K562 (cell line): ENCODE data around the gene KIF25.

ENCODE experiments used
- CBX3 ChIP-seq, 2 experiments: IDR thresholded peaks; 1 replicate in 1 of 2; 2 replicates in 1 of 2; pipeline ENCODE4 v1.6.1; 2012; ENCODE audit warnings: inconsistent platforms in 2 of 2, low read length in 2 of 2, borderline replicate concordance in 1 of 2, control low read depth in 1 of 2
- EP300 ChIP-seq: IDR thresholded peaks from 2 replicates; pipeline ENCODE4 v1.6.1; 2012; ENCODE audit warnings: low read length, improper control_type of control experiment
- ESRRA ChIP-seq: fragments of 450-650 bp; IDR thresholded peaks from 2 replicates; pipeline ENCODE4 v1.6.1; 2014; ENCODE audit warnings: low read depth, mild to moderate bottlenecking, moderate library complexity, borderline replicate concordance
- IRF9 ChIP-seq: fragments of 450-650 bp; IDR thresholded peaks from 2 replicates; pipeline ENCODE4 v1.6.1; 2016; ENCODE audit warnings: missing biosample characterization, missing genetic modification characterization
- JUND ChIP-seq, 2 experiments: IDR thresholded peaks; 2 replicates in 1 of 2; 3 replicates in 1 of 2; pipeline ENCODE4 v1.6.1; 2011; ENCODE audit warnings: borderline replicate concordance in 2 of 2, low read depth in 2 of 2, low read length in 2 of 2, improper control_type of control experiment in 1 of 2, missing biosample characterization in 1 of 2, missing genetic modification characterization in 1 of 2, missing genetic modification reagents in 1 of 2
- MYC ChIP-seq, 2 experiments: fragments of 250-450 bp in 1 of 2; sonication (Bioruptor Pico) in 1 of 2; IDR thresholded peaks; 2 replicates each; pipeline versions ENCODE4 v1.5.1 to v1.6.1; 2012 to 2021; ENCODE audit warnings: low read depth in 2 of 2, borderline replicate concordance in 1 of 2, improper control_type of control experiment in 1 of 2, low read length in 1 of 2, mild to moderate bottlenecking in 1 of 2, moderate library complexity in 1 of 2
- PREB ChIP-seq: sonication (generic); formaldehyde crosslinking; IDR thresholded peaks from 2 replicates; pipeline ENCODE4 v1.8.1; 2023; ENCODE audit warnings: mild to moderate bottlenecking, missing genetic modification reagents
- SETDB1 ChIP-seq: IDR thresholded peaks from one replicate; pipeline ENCODE4 v1.6.1; 2012; ENCODE audit warnings: low read length, control low read depth, inconsistent platforms
- SNRNP70 ChIP-seq: fragments of 200-400 bp; formaldehyde crosslinking; optimal IDR thresholded peaks from 2 replicates; pipeline ENCODE3; 2017; ENCODE audit warnings: low read depth, low read length
- THRAP3 ChIP-seq: fragments of 450-650 bp; IDR thresholded peaks from 2 replicates; pipeline ENCODE4 v1.6.1; 2016; ENCODE audit warnings: mild to moderate bottlenecking, inconsistent platforms, borderline replicate concordance
- ZNF217 ChIP-seq: sonication (generic); formaldehyde crosslinking; IDR thresholded peaks from 2 replicates; pipeline ENCODE4 v1.8.0; 2022; ENCODE audit warnings: mild to moderate bottlenecking, missing genetic modification reagents
- ZNF274 ChIP-seq: IDR thresholded peaks from 2 replicates; pipeline ENCODE4 v1.6.1; 2011; ENCODE audit warnings: low read depth, mild to moderate bottlenecking, low read length, moderate library complexity, borderline replicate concordance
- TF ChIP-seq, protein P1 (sequence below): fragments of 450-650 bp; IDR thresholded peaks from 2 replicates; pipeline ENCODE4 v1.6.1; 2017; ENCODE audit warnings: mild to moderate bottlenecking, moderate library complexity
- TF ChIP-seq, protein P2 (sequence below), 3 experiments: IDR thresholded peaks in 2 of 3; conservative IDR thresholded peaks in 1 of 3; 2 replicates each; pipeline ENCODE4 v1.5.1; 2011 to 2012; ENCODE audit warnings: low read length in 3 of 3, mild to moderate bottlenecking in 3 of 3, control low read depth in 2 of 3, improper control_type of control experiment in 1 of 3, inconsistent platforms in 1 of 3, low read depth in 1 of 3, mixed read lengths in 1 of 3, moderate library complexity in 1 of 3; ENCODE audit not compliant: insufficient read depth in 2 of 3

DNA sequence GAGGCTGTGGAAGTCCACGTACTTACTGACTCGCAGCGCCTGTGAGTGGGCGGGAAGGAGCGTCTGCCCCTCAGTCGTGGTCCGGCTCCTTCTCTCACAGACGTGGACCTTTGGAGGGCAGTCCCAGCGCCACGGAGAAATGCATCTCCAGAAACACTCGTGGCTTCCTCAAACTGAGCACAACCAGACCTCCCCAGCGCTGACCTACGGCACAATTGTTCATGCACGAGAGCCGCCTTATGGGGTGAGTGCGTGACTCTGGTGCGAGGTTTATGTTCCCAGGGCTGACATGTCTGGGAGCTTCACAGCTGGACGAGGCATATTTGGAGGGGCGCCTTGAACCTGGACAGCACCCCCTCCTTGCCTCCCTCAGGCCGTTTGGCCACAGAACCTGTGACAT is 51.8 kb downstream of the KIF25 start:
- TF ChIP-seq ESRRA, result no peak
- TF ChIP-seq MYC (IDR thresholded peaks at IDR 0.05; ENCODE audit: low read depth, low read length), result no peak
- TF ChIP-seq MYC (CRISPR knock-in tag; IDR thresholded peaks at IDR 0.05; ENCODE audit: borderline replicate concordance, low read depth), result no peak
- TF ChIP-seq EP300, result no peak
- no peak for TF ChIP-seq ZNF217 (CRISPR knock-in tag)
- TF ChIP-seq, protein P1, sequence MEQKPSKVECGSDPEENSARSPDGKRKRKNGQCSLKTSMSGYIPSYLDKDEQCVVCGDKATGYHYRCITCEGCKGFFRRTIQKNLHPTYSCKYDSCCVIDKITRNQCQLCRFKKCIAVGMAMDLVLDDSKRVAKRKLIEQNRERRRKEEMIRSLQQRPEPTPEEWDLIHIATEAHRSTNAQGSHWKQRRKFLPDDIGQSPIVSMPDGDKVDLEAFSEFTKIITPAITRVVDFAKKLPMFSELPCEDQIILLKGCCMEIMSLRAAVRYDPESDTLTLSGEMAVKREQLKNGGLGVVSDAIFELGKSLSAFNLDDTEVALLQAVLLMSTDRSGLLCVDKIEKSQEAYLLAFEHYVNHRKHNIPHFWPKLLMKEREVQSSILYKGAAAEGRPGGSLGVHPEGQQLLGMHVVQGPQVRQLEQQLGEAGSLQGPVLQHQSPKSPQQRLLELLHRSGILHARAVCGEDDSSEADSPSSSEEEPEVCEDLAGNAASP, result no peak
- TF ChIP-seq SNRNP70, result no peak
- TF ChIP-seq CBX3 (IDR thresholded peaks at IDR 0.05; ENCODE audit: borderline replicate concordance in 1 of 2, low read length in 2 of 2), result no peak
- no peak for TF ChIP-seq ZNF274
- no peak for TF ChIP-seq IRF9 (tag)
- TF ChIP-seq, protein P2, sequence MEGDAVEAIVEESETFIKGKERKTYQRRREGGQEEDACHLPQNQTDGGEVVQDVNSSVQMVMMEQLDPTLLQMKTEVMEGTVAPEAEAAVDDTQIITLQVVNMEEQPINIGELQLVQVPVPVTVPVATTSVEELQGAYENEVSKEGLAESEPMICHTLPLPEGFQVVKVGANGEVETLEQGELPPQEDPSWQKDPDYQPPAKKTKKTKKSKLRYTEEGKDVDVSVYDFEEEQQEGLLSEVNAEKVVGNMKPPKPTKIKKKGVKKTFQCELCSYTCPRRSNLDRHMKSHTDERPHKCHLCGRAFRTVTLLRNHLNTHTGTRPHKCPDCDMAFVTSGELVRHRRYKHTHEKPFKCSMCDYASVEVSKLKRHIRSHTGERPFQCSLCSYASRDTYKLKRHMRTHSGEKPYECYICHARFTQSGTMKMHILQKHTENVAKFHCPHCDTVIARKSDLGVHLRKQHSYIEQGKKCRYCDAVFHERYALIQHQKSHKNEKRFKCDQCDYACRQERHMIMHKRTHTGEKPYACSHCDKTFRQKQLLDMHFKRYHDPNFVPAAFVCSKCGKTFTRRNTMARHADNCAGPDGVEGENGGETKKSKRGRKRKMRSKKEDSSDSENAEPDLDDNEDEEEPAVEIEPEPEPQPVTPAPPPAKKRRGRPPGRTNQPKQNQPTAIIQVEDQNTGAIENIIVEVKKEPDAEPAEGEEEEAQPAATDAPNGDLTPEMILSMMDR (IDR thresholded peaks at IDR 0.05 in 2 of 3, conservative IDR thresholded peaks at IDR 0.05 in 1 of 3; ENCODE audit: insufficient read depth in 2 of 3, low read depth in 1 of 3, low read length in 3 of 3), result no peak
- TF ChIP-seq PREB (CRISPR knock-in tag), result no peak
- TF ChIP-seq JUND (IDR thresholded peaks at IDR 0.05; ENCODE audit: borderline replicate concordance, low read depth, low read length), result no peak
- TF ChIP-seq JUND (tag; IDR thresholded peaks at IDR 0.05; ENCODE audit: borderline replicate concordance, low read depth, low read length), result no peak
- no peak for TF ChIP-seq SETDB1
- TF ChIP-seq THRAP3, result no peak
